K562 treated with DMSO at 1 percent for 12 hours (cell line): ENCODE data around the gene PPP2R5B. TPM values are rescaled to one million over a fixed set of nuclear protein-coding genes. Genes with fewer than 3 reads are reported as not detected.

ENCODE experiments used
- total RNA-seq: library from RNA; unstranded; fragments of 300-600 nt; gene quantifications from 2 replicates; pipeline ENCODE4 v1.2.3, GENCODE V29; 2022; ENCODE audit not compliant: insufficient read depth

The PPP2R5B gene
- total RNA-seq, result 8.6 and 17.6 TPM in 2 replicates

DNA sequence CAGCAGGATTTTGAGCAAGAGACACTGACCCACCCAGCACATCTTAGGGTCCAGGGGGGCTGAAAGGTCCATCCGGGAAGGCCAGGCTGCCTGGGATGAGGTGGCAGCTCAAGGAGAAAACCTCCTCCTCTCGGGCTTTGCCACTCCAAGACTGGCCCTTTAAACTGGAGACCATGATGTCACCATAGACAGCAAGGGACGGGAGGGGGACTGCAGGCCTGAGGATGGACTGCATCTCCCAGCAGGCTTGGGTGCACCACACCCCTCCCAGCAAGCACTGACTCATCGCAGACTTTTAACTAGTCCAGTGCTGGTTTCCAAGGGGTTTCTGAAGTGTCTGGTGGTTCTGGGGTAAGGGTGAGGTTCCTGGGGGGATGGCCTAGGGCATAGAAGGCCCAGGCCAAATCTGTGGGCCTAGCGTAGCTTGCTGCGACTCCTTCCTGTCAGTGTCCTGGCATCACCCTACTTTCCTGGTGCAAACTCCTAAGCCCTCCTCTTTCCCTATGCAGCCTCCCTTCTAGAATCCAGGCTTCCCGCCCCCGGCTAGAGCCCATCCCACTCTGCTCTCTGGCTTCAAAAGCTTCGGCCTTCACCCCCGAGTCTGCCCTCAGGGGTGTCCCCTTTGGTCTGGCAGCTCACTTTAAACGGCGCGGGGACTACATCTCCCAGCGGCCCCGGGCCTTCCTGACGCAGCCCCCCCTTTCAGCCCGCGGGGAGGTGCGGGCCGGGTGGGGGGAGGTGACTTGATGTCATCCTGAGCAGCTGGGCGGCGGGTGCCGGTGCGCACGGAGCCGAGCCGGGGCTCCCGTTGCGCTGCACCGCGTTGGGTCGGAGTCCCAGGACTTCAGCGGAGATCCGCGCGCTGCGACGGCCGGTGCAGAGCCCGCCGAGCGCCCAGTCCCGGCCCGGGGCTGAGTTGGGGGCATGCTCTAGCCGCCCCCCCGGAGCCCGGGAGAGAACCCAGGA lies at the start of gene PPP2R5B:
PPP2R5B (plus strand) TSS at position 746 of the 966 bp plus-strand sequence. CDS start 1,046 bp downstream, outside the sequence.

DNA sequence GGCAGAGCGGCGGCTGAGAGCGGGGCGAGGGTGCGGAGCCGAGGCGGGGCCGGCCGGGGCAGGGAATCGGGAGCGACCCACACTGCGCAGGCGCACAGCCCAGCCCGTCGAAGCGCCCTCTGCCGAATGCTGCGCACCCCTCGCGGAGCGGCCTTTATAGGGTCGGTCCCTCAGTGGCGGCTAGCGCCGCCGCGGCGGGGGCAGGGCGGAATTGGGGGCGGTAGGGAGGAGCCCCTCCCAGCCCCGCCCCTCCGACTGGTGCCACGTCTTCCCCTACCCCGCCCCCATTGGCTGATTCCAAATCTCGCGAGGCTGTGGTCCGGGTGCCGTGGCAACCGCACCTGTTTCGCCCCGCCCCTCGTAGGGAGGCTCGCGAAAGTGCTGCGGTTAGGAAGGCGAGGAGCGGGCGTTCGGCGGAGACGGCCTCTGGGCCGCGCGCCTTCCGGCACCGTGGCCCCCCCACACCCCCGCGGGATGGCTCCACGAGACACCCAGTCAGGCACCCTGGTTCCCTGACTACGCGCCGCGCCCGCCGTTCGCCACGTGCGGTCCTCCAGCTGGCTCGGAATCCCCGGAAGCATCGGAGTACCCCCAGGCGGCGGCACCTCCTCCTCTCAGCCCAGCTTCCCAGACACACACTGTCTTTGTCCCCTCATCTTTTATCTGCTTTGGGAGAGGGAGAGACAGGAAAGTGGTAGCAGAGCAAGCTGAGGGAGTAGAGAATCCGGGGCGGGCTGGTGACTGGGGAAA lies 45.8 kb upstream of the PPP2R5B start, which contains the start of gene EHD1:
EHD1 (minus strand) TSS at position 128 of the 750 bp plus-strand sequence. CDS start 157 bp downstream, outside the sequence.

DNA sequence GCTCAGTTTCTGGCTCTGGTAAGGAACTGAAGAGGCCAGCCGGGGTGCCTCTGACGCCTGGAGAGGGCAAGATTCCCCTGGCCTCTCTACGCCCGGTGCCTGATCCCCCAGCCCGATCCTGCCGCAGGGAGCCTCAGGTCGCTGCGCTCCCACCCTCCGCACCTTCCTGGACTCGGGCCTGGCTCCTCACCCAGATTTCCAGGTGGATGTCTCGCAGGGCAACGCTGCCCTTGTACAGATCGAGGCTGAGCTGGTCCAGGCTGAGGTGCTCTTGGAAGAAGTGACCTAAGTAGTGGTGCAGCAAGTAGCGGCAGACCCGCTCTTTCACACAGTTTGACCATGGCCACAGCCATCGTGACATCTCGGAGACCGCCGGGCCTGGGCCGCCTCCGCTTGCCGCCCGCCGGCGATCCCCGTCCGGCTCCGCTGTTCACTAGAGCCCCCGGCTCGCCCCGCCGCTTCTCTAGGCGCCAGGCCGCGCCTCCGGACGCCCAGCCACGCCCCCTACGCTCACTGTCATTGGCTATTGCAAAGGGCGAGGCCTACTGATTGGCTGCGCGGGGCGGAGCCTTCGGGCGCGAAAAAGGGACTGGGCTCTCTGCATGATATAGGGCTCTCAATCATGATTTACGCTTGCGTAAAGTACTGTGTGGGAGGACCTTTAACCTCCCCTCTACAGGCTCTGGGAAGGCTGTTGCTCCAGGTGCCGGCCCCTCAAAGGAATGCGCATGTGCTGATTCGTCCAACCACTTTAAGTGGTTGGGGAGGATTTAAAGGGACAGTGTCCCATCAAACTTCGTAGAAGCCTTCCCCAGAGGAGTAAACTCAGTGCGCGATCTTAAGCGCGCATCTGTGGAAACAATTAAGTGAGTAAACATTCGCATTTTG lies 7.5 kb upstream of the PPP2R5B start, which contains the start of gene ATG2A:
ATG2A (minus strand) TSS at position 435 of the 888 bp plus-strand sequence; CDS start at position 361, 74 bp downstream.

GRCh38 chr11:64935359-64936081 lies 11.0 kb downstream of the PPP2R5B start, which contains the start of gene GPHA2:
Gene GPHA2 (minus strand): TSS chr11:64935893. CDS start chr11:64935460, 433 bp downstream.

GRCh38 chr11:64971421-64972233 lies 47.1 kb downstream of the PPP2R5B start, which contains the start of gene MAJIN:
Gene MAJIN (minus strand): TSS chr11:64972108. CDS start chr11:64959405, 12,703 bp downstream.

Other genes starting within 250 kb of the PPP2R5B start
- 0.19 TPM in 1 of 2 replicates, not detected in the other for gene NRXN2, start 201.5 kb upstream of the PPP2R5B start, total RNA-seq
- gene RASGRP2, start 180.5 kb upstream of the PPP2R5B start, total RNA-seq, result 6.1 and 11.2 TPM in 2 replicates
- 2.9 TPM in 2 replicates for gene PYGM, start 164.7 kb upstream of the PPP2R5B start, total RNA-seq
- 54.3 and 129 TPM in 2 replicates for gene SF1, start 146.1 kb upstream of the PPP2R5B start, total RNA-seq
- gene MAP4K2, start 121.5 kb upstream of the PPP2R5B start, total RNA-seq, result 11.4 and 16.8 TPM in 2 replicates
- 25.2 and 52.6 TPM in 2 replicates for gene MEN1, start 114.1 kb upstream of the PPP2R5B start, total RNA-seq
- gene CDC42BPG, start 80.0 kb upstream of the PPP2R5B start, total RNA-seq, result 9.7 and 10.2 TPM in 2 replicates
- 40.6 and 54.9 TPM in 2 replicates for gene EHD1, start 46.1 kb upstream of the PPP2R5B start, total RNA-seq
- 39.0 and 52.7 TPM in 2 replicates for gene ATG2A, start 7.5 kb upstream of the PPP2R5B start, total RNA-seq
- gene GPHA2, start 11.2 kb downstream of the PPP2R5B start, total RNA-seq, result not detected in 2 replicates
- not detected in 2 replicates for gene MAJIN, start 47.4 kb downstream of the PPP2R5B start, total RNA-seq
- 5.1 and 7.1 TPM in 2 replicates for gene BATF2, start 72.3 kb downstream of the PPP2R5B start, total RNA-seq
- gene ARL2, start 89.5 kb downstream of the PPP2R5B start, total RNA-seq, result 96.4 and 125 TPM in 2 replicates
- 35.5 and 47.3 TPM in 2 replicates for gene SNX15, start 102.8 kb downstream of the PPP2R5B start, total RNA-seq
- 47.0 and 58.8 TPM in 2 replicates for gene SAC3D1, start 116.5 kb downstream of the PPP2R5B start, total RNA-seq
- gene NAALADL1, start 133.9 kb downstream of the PPP2R5B start, total RNA-seq, result 0.42 and 0.60 TPM in 2 replicates
- 75.1 and 95.6 TPM in 2 replicates for gene CDCA5, start 159.4 kb downstream of the PPP2R5B start, total RNA-seq
- gene ZFPL1, start 159.5 kb downstream of the PPP2R5B start, total RNA-seq, result 71.0 and 72.9 TPM in 2 replicates
- 109 and 208 TPM in 2 replicates for gene VPS51, start 171.5 kb downstream of the PPP2R5B start, total RNA-seq
- gene TM7SF2, start 187.2 kb downstream of the PPP2R5B start, total RNA-seq, result 21.6 and 28.9 TPM in 2 replicates
- gene ZNHIT2, start 193.0 kb downstream of the PPP2R5B start, total RNA-seq, result 23.0 and 39.0 TPM in 2 replicates
- 1,026 and 1,686 TPM in 2 replicates for gene FAU, start 197.4 kb downstream of the PPP2R5B start, total RNA-seq
- 68.8 and 87.9 TPM in 2 replicates for gene MRPL49, start 197.6 kb downstream of the PPP2R5B start, total RNA-seq
- gene SYVN1, start 209.8 kb downstream of the PPP2R5B start, total RNA-seq, result 30.5 and 61.8 TPM in 2 replicates
- gene SPDYC, start 245.5 kb downstream of the PPP2R5B start, total RNA-seq, result 15.3 and 19.5 TPM in 2 replicates